HL-60 (cell line): ENCODE results near the gene ITPK1.

ENCODE experiments used
- DNase-seq, 2 experiments: peaks; one replicate each; pipeline ENCODE4 v3.0.0-alpha.2; 2010 to 2020; ENCODE audit warnings: low read depth in 1 of 2, low spot score in 1 of 2
- H3K27ac ChIP-seq: fragments of 250-450 bp; sonication (Bioruptor Pico); replicated peaks from 2 replicates; pipeline ENCODE4 v1.5.1; 2020; ENCODE audit warnings: mild to moderate bottlenecking, moderate library complexity
- H3K27me3 ChIP-seq: fragments of 250-450 bp; sonication (Bioruptor Pico); 2 replicates; pipeline ENCODE4 v1.5.1; 2021; ENCODE audit warnings: mild to moderate bottlenecking, moderate library complexity; ENCODE audit not compliant: insufficient read depth, poor library complexity, severe bottlenecking
- H3K4me3 ChIP-seq: replicated peaks from 2 replicates; pipeline ENCODE4 v1.5.1; 2011; ENCODE audit warnings: mild to moderate bottlenecking, control low read depth, low read length; ENCODE audit not compliant: insufficient read depth
- GABPA ChIP-seq: IDR thresholded peaks from 2 replicates; pipeline ENCODE4 v1.6.1; 2012; ENCODE audit warnings: low read depth
- POLR2AphosphoS5 ChIP-seq: IDR thresholded peaks from 2 replicates; pipeline ENCODE4 v1.6.1; 2012; ENCODE audit warnings: low read depth
- SPI1 ChIP-seq: IDR thresholded peaks from 2 replicates; pipeline ENCODE4 v1.6.1; 2012; ENCODE audit warnings: low read depth, mild to moderate bottlenecking, borderline replicate concordance
- TF ChIP-seq, protein P1 (sequence below): IDR thresholded peaks from 2 replicates; pipeline ENCODE4 v1.6.1; 2012; ENCODE audit warnings: low read depth; ENCODE audit not compliant: insufficient replicate concordance
- TF ChIP-seq, protein P2 (sequence below): IDR thresholded peaks from one replicate; pipeline ENCODE4 v1.5.1; 2011; ENCODE audit warnings: low read length, control low read depth, inconsistent platforms; ENCODE audit not compliant: insufficient read depth

Gene ITPK1

DNA sequence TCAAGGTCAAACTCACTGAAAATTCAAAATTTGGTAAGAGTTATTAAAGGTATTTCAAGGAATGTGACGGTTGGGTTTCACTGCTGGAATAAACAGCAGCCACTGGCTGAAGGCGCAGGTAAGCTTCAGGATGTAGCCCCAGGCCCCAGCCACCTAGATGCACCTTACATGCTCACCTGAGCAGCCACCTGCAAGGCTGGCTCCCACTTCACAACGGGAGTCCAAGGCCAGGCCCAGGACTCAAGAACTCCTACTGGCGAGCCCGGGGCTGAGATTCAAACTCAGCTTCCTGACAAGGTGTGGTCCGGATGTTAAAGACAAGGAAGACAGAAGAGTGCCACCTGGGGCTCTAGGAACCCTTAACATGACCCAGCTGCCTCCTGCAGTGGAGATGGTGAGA is 78.4 kb downstream of the ITPK1 start:
- TF ChIP-seq SPI1 (no peak), POLR2AphosphoS5 (no peak), GABPA (no peak)
- TF ChIP-seq, protein P1, sequence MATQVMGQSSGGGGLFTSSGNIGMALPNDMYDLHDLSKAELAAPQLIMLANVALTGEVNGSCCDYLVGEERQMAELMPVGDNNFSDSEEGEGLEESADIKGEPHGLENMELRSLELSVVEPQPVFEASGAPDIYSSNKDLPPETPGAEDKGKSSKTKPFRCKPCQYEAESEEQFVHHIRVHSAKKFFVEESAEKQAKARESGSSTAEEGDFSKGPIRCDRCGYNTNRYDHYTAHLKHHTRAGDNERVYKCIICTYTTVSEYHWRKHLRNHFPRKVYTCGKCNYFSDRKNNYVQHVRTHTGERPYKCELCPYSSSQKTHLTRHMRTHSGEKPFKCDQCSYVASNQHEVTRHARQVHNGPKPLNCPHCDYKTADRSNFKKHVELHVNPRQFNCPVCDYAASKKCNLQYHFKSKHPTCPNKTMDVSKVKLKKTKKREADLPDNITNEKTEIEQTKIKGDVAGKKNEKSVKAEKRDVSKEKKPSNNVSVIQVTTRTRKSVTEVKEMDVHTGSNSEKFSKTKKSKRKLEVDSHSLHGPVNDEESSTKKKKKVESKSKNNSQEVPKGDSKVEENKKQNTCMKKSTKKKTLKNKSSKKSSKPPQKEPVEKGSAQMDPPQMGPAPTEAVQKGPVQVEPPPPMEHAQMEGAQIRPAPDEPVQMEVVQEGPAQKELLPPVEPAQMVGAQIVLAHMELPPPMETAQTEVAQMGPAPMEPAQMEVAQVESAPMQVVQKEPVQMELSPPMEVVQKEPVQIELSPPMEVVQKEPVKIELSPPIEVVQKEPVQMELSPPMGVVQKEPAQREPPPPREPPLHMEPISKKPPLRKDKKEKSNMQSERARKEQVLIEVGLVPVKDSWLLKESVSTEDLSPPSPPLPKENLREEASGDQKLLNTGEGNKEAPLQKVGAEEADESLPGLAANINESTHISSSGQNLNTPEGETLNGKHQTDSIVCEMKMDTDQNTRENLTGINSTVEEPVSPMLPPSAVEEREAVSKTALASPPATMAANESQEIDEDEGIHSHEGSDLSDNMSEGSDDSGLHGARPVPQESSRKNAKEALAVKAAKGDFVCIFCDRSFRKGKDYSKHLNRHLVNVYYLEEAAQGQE: no peak
- TF ChIP-seq, protein P2, sequence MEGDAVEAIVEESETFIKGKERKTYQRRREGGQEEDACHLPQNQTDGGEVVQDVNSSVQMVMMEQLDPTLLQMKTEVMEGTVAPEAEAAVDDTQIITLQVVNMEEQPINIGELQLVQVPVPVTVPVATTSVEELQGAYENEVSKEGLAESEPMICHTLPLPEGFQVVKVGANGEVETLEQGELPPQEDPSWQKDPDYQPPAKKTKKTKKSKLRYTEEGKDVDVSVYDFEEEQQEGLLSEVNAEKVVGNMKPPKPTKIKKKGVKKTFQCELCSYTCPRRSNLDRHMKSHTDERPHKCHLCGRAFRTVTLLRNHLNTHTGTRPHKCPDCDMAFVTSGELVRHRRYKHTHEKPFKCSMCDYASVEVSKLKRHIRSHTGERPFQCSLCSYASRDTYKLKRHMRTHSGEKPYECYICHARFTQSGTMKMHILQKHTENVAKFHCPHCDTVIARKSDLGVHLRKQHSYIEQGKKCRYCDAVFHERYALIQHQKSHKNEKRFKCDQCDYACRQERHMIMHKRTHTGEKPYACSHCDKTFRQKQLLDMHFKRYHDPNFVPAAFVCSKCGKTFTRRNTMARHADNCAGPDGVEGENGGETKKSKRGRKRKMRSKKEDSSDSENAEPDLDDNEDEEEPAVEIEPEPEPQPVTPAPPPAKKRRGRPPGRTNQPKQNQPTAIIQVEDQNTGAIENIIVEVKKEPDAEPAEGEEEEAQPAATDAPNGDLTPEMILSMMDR: no peak
- Histone ChIP-seq H3K27ac (no peak overlapping the region), H3K4me3 (no peak overlapping the region), H3K27me3 (no peaks in the 10 kb centered on the region)
- DNase-seq: no peak

DNA sequence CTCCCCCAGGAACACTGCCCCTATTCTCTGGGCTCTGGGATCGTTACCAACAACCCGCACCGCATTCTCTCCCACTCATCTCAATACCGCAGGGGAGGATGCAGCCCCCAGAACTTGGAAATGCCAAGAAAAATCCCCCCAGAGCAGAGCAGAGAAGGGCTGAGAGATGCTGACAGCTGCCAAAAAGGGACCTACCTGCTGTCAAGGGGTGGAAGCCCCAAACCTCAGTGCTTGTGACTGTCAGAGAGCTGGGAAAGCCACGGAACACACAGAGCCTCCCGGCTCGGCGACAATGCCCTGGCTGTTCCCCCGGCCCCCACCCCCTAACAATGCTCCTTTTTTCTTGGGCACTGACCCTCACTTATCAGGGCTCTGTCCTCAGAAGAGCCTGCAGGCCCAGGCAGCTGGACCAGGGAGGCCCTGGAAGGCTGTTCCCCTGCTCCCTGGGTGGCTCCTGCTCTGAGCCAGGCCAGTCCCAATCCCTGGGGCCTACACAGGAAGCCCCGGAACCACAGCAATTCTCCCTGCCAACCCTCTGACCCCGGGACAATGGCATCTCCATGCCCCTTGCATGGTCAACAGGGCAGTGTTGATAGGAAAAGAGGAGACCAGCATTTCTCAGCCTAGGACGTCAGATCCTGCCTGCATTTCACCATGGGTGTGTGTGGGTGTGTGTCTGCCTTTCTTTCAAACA is 78.9 kb downstream of the ITPK1 start:
- Histone ChIP-seq H3K27me3 (no peaks in the 10 kb centered on the region), H3K27ac (no peak overlapping the region), H3K4me3 (no peak overlapping the region)
- DNase-seq: no peak
- TF ChIP-seq POLR2AphosphoS5 (no peak), GABPA (no peak), SPI1 (no peak)
- TF ChIP-seq, protein P1: no peak
- TF ChIP-seq, protein P2: no peak

DNA sequence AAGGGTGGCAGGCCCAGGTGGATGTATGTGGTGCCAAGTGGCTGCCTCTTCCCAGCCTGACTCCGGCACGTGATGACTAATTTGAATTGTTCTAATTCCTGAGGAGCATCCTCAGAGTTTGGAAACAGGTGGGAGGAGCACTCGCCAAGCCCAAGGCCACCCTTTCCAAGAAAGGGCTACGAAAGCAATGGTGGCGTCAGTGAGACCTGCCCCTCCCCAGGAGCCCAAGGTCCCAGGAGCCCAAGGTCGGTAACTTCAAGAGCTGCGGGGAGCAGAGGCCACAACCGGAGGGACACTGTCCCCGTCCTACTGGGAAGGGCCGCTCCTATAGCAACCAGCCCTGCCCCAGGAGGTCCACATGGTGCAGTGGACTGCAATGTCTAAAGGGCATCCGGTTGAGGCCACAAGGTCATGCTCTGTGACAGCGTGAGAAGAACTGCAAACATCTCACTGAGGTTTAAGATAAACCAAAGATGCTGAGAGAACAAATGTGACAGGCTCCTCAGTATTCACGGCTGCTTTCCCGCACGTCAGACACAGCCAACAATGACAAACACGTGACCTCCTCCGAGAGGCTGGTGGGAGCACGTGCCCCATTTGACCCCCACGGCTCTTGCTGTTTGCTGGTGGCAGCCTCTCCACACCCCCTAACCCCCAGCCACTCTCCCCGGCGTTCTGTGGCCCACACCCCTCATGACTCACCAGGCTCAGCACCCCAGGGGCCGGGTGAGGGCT is 79.6 kb downstream of the ITPK1 start:
- no peak for DNase-seq
- Histone ChIP-seq H3K27me3 (no peaks in the 10 kb centered on the region), H3K27ac (no peak overlapping the region), H3K4me3 (no peak overlapping the region)
- TF ChIP-seq, protein P2: no peak
- no peak for TF ChIP-seq SPI1
- TF ChIP-seq POLR2AphosphoS5: no peak
- TF ChIP-seq, protein P1: no peak
- TF ChIP-seq GABPA: no peak
